Neural crest cell (in vitro differentiated cells): ENCODE results near the gene RRP1. TPM values are rescaled to one million over a fixed set of nuclear protein-coding genes. Genes with fewer than 3 reads are reported as not detected.

ENCODE experiments used
- DNase-seq: peaks from one replicate; pipeline ENCODE4 v3.0.0; 2021; ENCODE audit warnings: low read depth, mixed read lengths, low spot score
- H3K27ac Mint-ChIP-seq: one replicate; pipeline ENCODE4 v1.8.0; 2021; ENCODE audit warnings: mild to moderate bottlenecking, mixed read lengths; ENCODE audit not compliant: unreplicated experiment
- H3K27me3 Mint-ChIP-seq: 2 replicates; pipeline ENCODE4 v1.8.0; 2021; ENCODE audit warnings: low read depth, mild to moderate bottlenecking, mixed read lengths
- H3K36me3 Mint-ChIP-seq: 2 replicates; pipeline ENCODE4 v1.8.0; 2021; ENCODE audit warnings: low read depth, mild to moderate bottlenecking, mixed read lengths
- H3K4me1 Mint-ChIP-seq: 2 replicates; pipeline ENCODE4 v1.8.0; 2021; ENCODE audit warnings: mixed read lengths
- H3K4me3 Mint-ChIP-seq: one replicate; pipeline ENCODE4 v1.8.0; 2021; ENCODE audit warnings: mild to moderate bottlenecking, mixed read lengths
- H3K9me3 Mint-ChIP-seq: 2 replicates; pipeline ENCODE4 v1.8.0; 2021; ENCODE audit warnings: mixed read lengths
- CTCF ChIP-seq: fragments of 200-600 bp; sonication (generic); conservative IDR thresholded peaks from 2 replicates; pipeline ENCODE4 v1.5.0; 2021; ENCODE audit warnings: antibody characterized with exemption, mild to moderate bottlenecking
- total RNA-seq: library from RNA; stranded (reverse); gene quantifications from 2 replicates; pipeline ENCODE4 v1.2.1, GENCODE V29; 2021

Gene RRP1
- total RNA-seq, 1 donor from 2014 or later: 49.0 TPM

- Mint-ChIP-seq H3K4me1 (no peaks in the 10 kb centered on the region), H3K4me3 (no peak overlapping the region), H3K36me3 (no peaks in the 10 kb centered on the region), H3K27me3 (peaks cover under 1% of the 10 kb centered on the region), H3K27ac (no peak overlapping the region), H3K9me3 (no peaks in the 10 kb centered on the region)
- no peak for TF ChIP-seq CTCF
- no peak for DNase-seq
Observed at GRCh38 chr21:43832158-43832550, 42.8 kb downstream of the RRP1 start.

- H3K27me3 Mint-ChIP-seq: peaks cover 4% of the 10 kb centered on the region
- no peaks in the 10 kb centered on the region for H3K9me3 Mint-ChIP-seq
- no peak overlapping the region for H3K27ac Mint-ChIP-seq
- no peaks in the 10 kb centered on the region for H3K36me3 Mint-ChIP-seq
- DNase-seq: no peak
- no peak for TF ChIP-seq CTCF
- H3K4me1 Mint-ChIP-seq: no peaks in the 10 kb centered on the region
- no peak overlapping the region for H3K4me3 Mint-ChIP-seq
Observed at GRCh38 chr21:43832648-43833047, 43.3 kb downstream of the RRP1 start.

GRCh38 chr21:43834146-43834905 lies 44.9 kb downstream of the RRP1 start:
- H3K36me3 Mint-ChIP-seq: no peaks in the 10 kb centered on the region
- DNase-seq: no peak
- no peak for TF ChIP-seq CTCF
- H3K27me3 Mint-ChIP-seq: peaks cover 4% of the 10 kb centered on the region
- no peak overlapping the region for H3K4me3 Mint-ChIP-seq
- H3K27ac Mint-ChIP-seq: no peak overlapping the region
- no peaks in the 10 kb centered on the region for H3K9me3 Mint-ChIP-seq
- no peaks in the 10 kb centered on the region for H3K4me1 Mint-ChIP-seq

- no peaks in the 10 kb centered on the region for H3K36me3 Mint-ChIP-seq
- no peak overlapping the region for H3K4me3 Mint-ChIP-seq
- no peaks in the 10 kb centered on the region for H3K9me3 Mint-ChIP-seq
- TF ChIP-seq CTCF: no peak
- DNase-seq: no peak
- H3K27ac Mint-ChIP-seq: no peak overlapping the region
- no peaks in the 10 kb centered on the region for H3K4me1 Mint-ChIP-seq
- peaks cover 4% of the 10 kb centered on the region for H3K27me3 Mint-ChIP-seq
Observed at GRCh38 chr21:43835050-43835449, 45.7 kb downstream of the RRP1 start.

- H3K27me3 Mint-ChIP-seq: peaks cover 4% of the 10 kb centered on the region
- no peak for TF ChIP-seq CTCF
- H3K9me3 Mint-ChIP-seq: no peaks in the 10 kb centered on the region
- no peak for DNase-seq
- no peaks in the 10 kb centered on the region for H3K36me3 Mint-ChIP-seq
- H3K27ac Mint-ChIP-seq: no peak overlapping the region
- H3K4me3 Mint-ChIP-seq: no peak overlapping the region
- no peaks in the 10 kb centered on the region for H3K4me1 Mint-ChIP-seq
Observed at GRCh38 chr21:43835861-43836260, 46.5 kb downstream of the RRP1 start.
